Retina (tissue), 1 donor: ENCODE data around the gene PLXNA4.

ENCODE experiments used
- DNase-seq: peaks from one replicate; pipeline ENCODE4 v3.0.0-alpha.2; 2016

The PLXNA4 gene

GRCh38 chr7:132155715-132156114 lies 420.6 kb downstream of the PLXNA4 start:
- DNase-seq = no peak

DNA sequence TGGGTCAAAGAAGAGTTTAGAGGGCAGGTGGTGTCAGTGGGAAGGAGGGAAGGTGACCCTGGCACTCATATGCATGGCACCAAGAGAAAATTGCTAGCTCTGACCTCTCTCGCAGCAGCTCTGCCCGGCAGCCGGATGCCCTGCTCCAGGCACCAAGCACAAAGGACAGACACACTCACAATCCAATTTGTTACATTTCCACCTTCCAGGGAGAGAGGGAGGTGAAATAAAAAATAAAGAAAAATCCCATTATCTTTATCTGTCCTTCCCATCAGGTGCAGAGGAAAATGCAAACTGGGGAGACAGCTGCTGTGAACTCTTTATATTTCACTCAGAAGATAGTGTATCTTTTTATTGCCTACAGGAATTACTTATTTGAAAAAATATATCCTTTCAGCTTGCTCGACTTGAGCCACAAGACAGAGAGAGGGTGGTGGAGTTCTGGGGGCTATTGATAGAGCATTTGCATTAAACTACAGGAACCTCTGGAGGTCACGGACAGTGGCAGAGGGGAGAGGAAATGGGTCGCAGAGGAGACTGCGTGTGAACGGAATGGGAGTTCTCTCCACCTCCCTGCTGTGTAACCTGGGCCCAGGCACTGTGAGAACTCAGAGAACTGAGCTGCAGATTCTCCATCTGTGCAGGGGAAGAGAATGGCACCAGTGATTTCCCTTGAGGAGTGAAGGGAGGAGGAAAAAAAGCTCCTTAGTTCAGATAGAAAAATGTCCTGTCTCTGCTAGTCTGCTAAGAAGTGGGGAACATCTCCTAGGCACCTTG lies 421.4 kb downstream of the PLXNA4 start:
- DNase-seq = no peak

GRCh38 chr7:132154248-132154647 lies 422.0 kb downstream of the PLXNA4 start:
- no peak for DNase-seq

DNA sequence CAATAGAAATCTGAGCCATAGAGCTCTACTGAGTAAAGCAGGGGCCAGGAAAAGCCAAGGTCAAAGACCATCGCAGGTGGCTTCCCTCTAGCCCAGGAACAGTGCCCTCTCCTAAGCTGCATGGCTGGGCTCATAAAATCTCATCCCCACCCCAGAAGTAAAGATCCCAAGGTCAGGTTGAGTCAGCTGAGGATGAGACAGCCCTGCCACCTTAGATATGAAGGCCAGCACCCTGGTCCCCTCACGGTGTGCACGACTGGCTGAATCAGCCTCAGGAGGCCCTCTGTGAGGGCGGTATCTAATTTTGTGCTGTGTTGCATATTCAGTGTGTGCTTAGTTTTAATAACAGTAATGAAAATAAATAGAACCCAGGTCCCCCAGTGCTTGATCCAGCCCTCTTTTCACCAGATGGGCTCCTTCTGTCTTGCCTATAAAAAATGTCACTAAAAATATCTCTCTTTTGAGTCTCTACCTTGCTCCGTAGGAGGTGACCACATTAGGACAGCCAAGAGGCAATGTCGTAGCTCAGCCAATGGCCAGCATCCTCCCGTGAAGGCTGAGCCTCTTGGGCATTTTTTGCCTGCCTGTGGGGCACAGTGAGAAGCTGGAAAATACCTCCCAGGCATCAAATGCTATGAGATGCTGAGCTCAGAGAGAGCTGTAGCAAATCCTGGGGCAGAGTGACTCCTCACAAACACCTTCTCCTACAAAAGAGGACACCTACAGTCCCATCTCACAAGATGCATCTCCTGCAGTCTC lies 424.0 kb downstream of the PLXNA4 start:
- DNase-seq = no peak

- DNase-seq = no peak
Observed at GRCh38 chr7:132150711-132151110, 425.6 kb downstream of the PLXNA4 start.

GRCh38 chr7:132149436-132150304 lies 426.6 kb downstream of the PLXNA4 start:
- DNase-seq = no peak

DNA sequence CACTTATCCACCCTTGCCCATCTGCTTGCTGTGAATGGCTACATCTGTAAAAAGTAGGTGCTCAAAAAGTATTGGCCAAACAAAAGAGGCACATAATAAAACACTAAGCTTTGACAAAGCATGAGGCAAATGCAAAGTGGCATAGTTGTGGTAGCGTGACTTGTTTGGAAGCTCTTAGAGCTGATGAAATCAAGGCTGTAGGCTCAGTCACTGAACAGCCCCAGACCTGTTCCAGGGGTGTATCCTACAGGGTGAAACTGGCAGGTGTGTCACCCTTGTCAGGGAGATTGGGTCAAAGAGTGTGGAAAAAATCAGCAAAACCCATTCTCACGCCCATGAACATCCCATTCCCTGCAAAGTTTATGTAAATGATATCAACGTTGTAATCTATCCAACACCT lies 427.4 kb downstream of the PLXNA4 start:
- DNase-seq = no peak

DNA sequence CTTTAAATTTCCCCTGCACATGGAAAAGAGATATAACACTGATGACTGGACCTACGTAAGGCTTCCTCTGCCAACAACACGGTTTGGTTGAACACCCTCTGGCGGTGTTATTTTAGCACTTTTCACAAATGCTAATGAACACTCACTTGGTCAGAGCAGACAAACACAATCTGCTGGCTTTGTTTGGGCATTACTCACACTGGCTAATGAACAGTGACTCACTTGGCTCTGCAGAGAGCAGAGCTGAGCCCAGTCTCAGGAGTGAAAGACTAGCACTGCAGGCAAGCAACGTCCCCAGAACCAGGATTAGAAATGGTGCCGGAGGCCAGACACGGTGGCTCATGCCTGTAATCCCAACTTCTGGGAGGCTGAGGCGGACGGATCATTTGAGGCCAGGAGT lies 430.8 kb downstream of the PLXNA4 start:
- DNase-seq = no peak

DNA sequence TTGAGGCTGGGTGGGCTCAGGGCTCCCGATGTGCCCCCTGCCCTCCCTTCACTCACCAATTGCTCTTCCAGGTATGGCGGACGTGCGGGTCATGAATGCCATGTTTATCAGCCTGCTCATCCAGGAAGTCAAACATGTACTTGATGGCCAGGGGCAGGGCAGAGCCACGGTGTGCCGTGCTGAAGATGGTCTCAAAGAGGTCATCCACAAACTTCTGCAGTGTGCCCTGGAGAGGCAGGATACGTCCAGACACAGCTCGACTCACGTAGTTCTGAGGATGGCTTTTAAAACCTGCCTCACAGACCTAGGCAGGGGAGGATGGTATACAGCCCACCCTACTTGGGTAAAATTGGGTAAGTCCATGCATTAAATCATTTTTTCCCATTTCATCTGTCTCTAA lies 431.2 kb downstream of the PLXNA4 start:
- no peak for DNase-seq

DNA sequence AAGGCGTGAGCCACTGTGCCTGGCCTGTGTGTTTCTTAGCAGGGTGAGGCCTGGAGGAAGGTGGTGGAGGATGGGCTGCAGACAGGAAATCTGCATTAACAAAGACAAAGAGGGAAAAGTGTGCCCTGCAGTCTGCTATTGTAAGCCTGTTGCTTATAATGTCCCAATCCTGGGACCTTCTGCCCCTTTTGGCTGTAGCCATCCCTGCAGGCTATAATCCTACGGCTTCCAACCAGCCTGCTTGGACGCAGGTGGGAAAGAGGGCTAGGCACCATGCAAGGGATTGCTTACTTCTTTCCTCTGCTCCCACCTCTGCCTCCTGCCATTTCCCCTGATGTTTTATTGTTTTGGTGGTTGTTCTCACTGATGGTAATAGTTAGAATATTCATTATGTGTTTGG lies 434.3 kb downstream of the PLXNA4 start:
- no peak for DNase-seq

GRCh38 chr7:132141109-132141508 lies 435.2 kb downstream of the PLXNA4 start:
- DNase-seq = no peak

GRCh38 chr7:132140341-132140740 lies 435.9 kb downstream of the PLXNA4 start:
- DNase-seq = no peak

- no peak for DNase-seq
Observed at GRCh38 chr7:132138817-132139216, 437.5 kb downstream of the PLXNA4 start.

DNA sequence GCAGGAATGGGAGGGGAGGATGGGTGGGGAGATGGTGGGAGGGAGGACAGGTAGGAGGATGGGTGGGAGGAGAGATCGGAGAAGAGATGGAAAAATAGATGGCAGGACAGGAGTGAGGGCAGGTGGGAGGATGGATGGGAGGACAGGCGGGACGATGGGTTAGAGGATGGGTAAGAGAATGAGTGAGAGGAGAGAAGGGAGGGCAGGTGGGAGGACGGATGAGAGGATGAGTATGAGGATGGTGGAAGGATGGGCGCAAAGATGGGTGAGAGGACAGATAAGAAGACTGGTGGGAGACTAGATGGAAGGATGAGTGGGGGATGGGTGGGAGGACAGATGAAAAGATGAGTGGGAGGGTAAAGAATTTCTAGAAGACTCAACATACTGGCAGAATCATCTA lies 438.6 kb downstream of the PLXNA4 start:
- no peak for DNase-seq

DNA sequence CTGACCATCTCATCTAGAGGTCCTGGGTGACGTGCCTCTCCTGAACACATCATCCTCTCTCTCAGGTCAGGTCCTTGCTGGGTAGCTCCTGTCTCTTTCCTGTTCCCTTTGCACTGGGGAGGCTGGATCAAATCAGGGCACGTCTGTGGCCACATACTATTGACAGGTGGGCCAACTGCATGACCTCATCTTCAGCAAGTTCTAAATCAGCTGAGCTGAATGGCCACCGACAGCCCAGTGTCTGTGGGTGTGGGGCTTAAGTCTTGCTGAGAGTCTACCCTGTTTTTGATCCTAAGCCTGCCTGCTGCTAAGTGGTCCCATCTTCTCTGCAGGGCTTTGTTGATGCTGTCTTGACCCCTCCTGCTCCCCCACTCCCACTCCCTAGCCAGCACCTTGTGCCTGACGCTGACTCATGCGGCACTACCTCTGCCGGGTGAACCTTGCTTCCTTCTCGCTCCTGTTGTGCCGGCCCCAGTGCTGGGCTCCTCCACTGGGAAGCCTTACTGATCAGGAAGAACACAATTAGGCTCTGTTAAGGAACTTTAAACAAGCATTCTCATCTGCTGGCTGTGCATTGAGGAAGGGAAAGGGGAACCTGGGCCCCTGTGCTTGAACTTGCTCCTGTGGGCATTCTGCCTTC lies 440.4 kb downstream of the PLXNA4 start:
- DNase-seq = no peak

GRCh38 chr7:132134814-132135445 lies 441.3 kb downstream of the PLXNA4 start:
- DNase-seq = no peak

DNA sequence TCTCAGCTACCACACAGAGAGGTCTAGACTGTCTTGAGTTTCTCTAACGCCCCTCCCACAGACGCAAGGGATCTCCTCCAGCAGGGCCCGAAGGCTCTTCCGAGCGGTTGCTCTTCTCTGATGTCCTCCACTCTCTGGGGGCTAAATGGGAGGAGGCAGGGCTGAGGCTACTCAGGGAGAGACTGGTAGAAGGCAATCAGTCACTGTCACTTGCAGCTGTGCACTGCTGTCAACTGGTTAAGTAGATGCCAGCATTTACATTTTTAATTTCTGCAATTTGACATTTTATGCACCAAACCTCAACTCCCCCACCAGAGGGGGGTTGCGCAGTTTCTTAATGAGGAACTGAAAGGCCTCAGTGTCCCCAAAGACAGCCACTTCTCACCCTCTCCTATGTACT lies 442.8 kb downstream of the PLXNA4 start:
- no peak for DNase-seq

DNA sequence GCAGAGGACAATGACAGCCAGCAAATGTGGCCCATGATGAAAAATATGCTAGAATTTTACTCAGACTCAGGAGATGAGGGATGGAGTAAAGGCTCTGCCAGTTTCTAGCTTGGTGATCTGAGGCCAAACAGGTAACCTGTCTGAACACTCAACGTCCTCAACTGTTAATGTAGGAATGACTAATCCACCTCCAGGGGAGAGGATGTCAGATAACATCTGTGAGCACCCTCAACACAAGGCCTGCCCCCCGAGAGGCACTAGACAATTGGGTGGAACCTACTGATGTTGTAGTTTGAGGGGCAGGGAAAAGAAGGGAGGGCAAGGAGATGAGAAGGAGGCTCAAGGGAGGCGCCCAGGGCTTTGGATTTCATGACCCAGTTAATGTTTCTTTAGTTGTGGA lies 445.1 kb downstream of the PLXNA4 start:
- DNase-seq = no peak

DNA sequence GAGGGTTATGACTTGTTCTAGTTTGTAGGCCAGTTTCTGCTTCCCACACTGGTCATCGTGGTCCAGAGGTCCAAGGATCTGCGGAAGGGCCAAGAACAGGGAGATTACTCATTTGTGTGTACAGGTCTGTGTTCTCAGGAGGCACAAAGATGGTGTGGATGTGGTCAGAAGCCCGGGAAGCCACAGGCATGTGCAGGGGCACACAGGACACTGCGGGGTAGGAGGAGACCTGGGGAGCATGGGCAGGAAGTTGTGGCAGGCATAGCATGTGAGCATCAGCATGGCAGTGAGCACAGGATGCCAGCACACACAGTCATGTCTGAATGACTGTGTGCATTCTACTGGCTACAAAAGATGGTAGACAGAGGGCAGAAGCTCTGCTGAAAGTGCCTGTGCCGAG lies 445.8 kb downstream of the PLXNA4 start:
- no peak for DNase-seq

GRCh38 chr7:132125872-132126595 lies 450.2 kb downstream of the PLXNA4 start:
- DNase-seq = no peak

DNA sequence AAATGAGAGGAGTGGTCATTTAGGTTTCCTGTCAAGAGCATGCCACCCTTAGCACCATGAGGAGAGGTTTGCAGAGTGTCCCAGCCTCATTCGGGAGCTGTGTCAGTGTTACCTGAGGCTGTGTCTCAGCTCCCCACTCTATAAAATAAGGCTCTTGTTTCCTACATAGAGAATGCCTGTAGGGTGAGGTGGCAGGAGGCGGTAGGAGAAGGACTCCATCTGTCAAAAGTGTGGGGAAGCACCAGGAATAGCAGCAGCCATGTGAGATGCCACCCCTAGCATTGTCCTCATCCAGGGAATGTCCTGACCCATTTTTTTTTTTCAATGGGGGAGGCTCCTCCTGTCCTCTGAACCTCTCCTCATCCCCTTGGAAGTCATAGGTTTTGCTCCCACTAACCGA lies 451.2 kb downstream of the PLXNA4 start:
- no peak for DNase-seq

GRCh38 chr7:132124575-132124974 lies 451.7 kb downstream of the PLXNA4 start:
- no peak for DNase-seq
